Neural progenitor cell (in vitro differentiated cells): Measurements from ENCODE around the gene SPATA17.

Experiments used
- EZH2 ChIP-seq: fragments of 200-600 bp; sonication (generic); IDR thresholded peaks from 2 replicates; pipeline ENCODE4 v1.6.1; 2017; ENCODE audit warnings: antibody characterized with exemption, mild to moderate bottlenecking, moderate library complexity
- EZH2phosphoT487 ChIP-seq: fragments of 200-600 bp; sonication (generic); IDR thresholded peaks from 2 replicates; pipeline ENCODE4 v1.6.1; 2017; ENCODE audit warnings: antibody characterized with exemption
- TF ChIP-seq, protein P1 (sequence below): fragments of 200-600 bp; sonication (generic); IDR thresholded peaks from 2 replicates; pipeline ENCODE4 v1.5.1; 2017; ENCODE audit warnings: antibody characterized with exemption, mild to moderate bottlenecking

GRCh38 chr1:217717959-217718358 is 86.8 kb downstream of the SPATA17 start:
- no peak for TF ChIP-seq EZH2
- TF ChIP-seq, protein P1, sequence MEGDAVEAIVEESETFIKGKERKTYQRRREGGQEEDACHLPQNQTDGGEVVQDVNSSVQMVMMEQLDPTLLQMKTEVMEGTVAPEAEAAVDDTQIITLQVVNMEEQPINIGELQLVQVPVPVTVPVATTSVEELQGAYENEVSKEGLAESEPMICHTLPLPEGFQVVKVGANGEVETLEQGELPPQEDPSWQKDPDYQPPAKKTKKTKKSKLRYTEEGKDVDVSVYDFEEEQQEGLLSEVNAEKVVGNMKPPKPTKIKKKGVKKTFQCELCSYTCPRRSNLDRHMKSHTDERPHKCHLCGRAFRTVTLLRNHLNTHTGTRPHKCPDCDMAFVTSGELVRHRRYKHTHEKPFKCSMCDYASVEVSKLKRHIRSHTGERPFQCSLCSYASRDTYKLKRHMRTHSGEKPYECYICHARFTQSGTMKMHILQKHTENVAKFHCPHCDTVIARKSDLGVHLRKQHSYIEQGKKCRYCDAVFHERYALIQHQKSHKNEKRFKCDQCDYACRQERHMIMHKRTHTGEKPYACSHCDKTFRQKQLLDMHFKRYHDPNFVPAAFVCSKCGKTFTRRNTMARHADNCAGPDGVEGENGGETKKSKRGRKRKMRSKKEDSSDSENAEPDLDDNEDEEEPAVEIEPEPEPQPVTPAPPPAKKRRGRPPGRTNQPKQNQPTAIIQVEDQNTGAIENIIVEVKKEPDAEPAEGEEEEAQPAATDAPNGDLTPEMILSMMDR: no peak
- no peak for TF ChIP-seq EZH2phosphoT487
